ENCODE results near the gene SFI1. TPM values are rescaled to one million over a fixed set of nuclear protein-coding genes. Genes with fewer than 3 reads are reported as not detected.

Gene SFI1
- total and polyA plus RNA-seq, 8 donors, result 10.8 to 60.3 (median 16.4) TPM

GRCh38 chr22:31595271-31595670 is 98.9 kb downstream of the SFI1 start:
- Histone ChIP-seq H3K27ac (no peak overlapping the region), H3K27me3 (no peaks in the 10 kb centered on the region), H3K9me3 (no peaks in the 10 kb centered on the region), H3K4me3 (no peak overlapping the region), H3K4me1 (no peaks in the 10 kb centered on the region), H3K36me3 (no peaks in the 10 kb centered on the region)
- no peak for TF ChIP-seq CTCF (IDR thresholded peaks at IDR 0.05)
- ATAC-seq, result no peak
- no peak for FAIRE-seq
- DNase-seq, result no peak
- 78 to 81% methylated on average over 2 of the region's 2 CpGs for WGBS, 2 donors
- intact Hi-C loops (cut with DNase I), result no loop called here

GRCh38 chr22:31602259-31602952 is 106.1 kb downstream of the SFI1 start:
- no peak overlapping the region for H3K4me3 ChIP-seq
- intact Hi-C loops (cut with DNase I), result no loop called here
- FAIRE-seq (no peak), ATAC-seq (peak in 3 of 4 donors; percentile 41 to 72 (median 54)), DNase-seq (no peak)
- TF ChIP-seq CTCF (IDR thresholded peaks at IDR 0.05), result no peak
- H3K9me3 ChIP-seq, result no peaks in the 10 kb centered on the region
- no peaks in the 10 kb centered on the region for H3K36me3 ChIP-seq
- H3K27me3 ChIP-seq, result no peaks in the 10 kb centered on the region
- WGBS, 2 donors, result 82 to 85% methylated on average over 11 of the region's 11 CpGs
- H3K27ac ChIP-seq, result no peak overlapping the region
- H3K4me1 ChIP-seq, result no peaks in the 10 kb centered on the region

GRCh38 chr22:31603081-31603525 is 106.8 kb downstream of the SFI1 start:
- H3K9me3 ChIP-seq, result no peaks in the 10 kb centered on the region
- no peak overlapping the region for H3K27ac ChIP-seq
- no peak for ATAC-seq
- DNase-seq, result no peak
- H3K27me3 ChIP-seq, result no peaks in the 10 kb centered on the region
- no peak overlapping the region for H3K4me3 ChIP-seq
- WGBS, 2 donors, result 85 to 88% methylated on average over 10 of the region's 10 CpGs
- intact Hi-C loops (cut with DNase I), result no loop called here
- no peak for FAIRE-seq
- no peaks in the 10 kb centered on the region for H3K4me1 ChIP-seq
- no peaks in the 10 kb centered on the region for H3K36me3 ChIP-seq
- no peak for TF ChIP-seq CTCF (IDR thresholded peaks at IDR 0.05)

GRCh38 chr22:31603574-31603973 is 107.2 kb downstream of the SFI1 start:
- DNase-seq (no peak), FAIRE-seq (no peak), ATAC-seq (no peak)
- no peaks in the 10 kb centered on the region for H3K4me1 ChIP-seq
- intact Hi-C loops (cut with DNase I), result no loop called here
- H3K36me3 ChIP-seq, result no peaks in the 10 kb centered on the region
- no peaks in the 10 kb centered on the region for H3K27me3 ChIP-seq
- TF ChIP-seq CTCF (IDR thresholded peaks at IDR 0.05), result no peak
- no peaks in the 10 kb centered on the region for H3K9me3 ChIP-seq
- H3K4me3 ChIP-seq, result no peak overlapping the region
- no peak overlapping the region for H3K27ac ChIP-seq
- 91 to 99% methylated on average over 5 of the region's 5 CpGs for WGBS, 2 donors

DNA sequence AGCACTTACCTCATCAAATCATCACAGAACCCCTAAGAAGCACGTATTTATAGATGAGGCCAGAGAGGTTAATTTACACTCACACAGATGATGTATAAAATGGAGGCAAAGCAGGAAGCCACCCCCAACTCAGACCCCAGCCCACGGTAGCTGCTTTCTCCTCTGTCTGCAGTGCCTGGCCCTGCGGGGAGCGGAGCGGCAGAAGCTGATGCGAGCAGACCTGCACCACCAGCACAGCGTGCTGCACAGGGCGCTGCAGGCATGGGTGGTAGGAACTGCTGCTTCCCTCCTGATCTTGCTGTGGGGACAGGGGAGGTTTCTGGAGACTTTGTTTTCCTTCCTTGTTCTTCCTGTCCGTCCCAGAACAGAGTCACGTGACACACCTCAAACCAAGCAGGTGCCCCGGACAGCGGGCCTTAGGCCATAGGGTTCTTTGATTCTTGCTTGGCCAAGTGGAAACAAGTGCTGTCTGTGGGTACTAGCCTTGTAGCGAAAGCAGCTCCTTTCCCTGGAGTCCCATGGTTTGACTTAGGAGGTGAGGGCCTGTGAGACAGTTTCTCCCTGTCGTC is 107.9 kb downstream of the SFI1 start:
- Histone ChIP-seq H3K36me3 (no peaks in the 10 kb centered on the region), H3K4me3 (no peak overlapping the region), H3K4me1 (no peaks in the 10 kb centered on the region), H3K27ac (no peak overlapping the region), H3K9me3 (no peaks in the 10 kb centered on the region), H3K27me3 (no peaks in the 10 kb centered on the region)
- WGBS, 2 donors, result 91 to 92% methylated on average over 14 of the region's 14 CpGs
- DNase-seq (peak in 1 of 6 donors; percentile 34), ATAC-seq (no peak), FAIRE-seq (no peak)
- intact Hi-C loops (cut with DNase I), result no loop called here
- no peak for TF ChIP-seq CTCF (IDR thresholded peaks at IDR 0.05)

Measured in pancreas (tissue), 10 donors.